ENCODE data around the gene NAT8L.

DNA sequence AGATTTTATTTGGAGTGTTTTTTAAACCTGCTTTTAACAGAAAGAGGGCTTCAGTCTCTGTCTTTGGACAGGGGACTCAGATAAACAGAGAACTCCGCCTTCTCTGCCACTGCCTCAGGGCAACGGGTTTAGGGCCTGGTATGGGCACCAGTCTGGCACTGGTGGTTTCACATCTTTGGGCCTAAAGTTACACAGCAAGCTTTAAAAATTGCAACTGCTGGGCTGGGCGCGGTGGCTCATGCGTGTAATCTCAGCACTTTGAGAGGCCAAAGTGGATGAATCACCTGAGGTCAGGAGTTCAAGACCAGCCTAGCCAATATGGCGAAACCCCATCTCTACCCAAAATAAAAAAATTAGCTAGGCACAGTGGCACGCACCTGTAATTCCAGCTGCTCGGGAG is 10.3 kb upstream of the NAT8L start:
- TF ChIP-seq, protein P1, sequence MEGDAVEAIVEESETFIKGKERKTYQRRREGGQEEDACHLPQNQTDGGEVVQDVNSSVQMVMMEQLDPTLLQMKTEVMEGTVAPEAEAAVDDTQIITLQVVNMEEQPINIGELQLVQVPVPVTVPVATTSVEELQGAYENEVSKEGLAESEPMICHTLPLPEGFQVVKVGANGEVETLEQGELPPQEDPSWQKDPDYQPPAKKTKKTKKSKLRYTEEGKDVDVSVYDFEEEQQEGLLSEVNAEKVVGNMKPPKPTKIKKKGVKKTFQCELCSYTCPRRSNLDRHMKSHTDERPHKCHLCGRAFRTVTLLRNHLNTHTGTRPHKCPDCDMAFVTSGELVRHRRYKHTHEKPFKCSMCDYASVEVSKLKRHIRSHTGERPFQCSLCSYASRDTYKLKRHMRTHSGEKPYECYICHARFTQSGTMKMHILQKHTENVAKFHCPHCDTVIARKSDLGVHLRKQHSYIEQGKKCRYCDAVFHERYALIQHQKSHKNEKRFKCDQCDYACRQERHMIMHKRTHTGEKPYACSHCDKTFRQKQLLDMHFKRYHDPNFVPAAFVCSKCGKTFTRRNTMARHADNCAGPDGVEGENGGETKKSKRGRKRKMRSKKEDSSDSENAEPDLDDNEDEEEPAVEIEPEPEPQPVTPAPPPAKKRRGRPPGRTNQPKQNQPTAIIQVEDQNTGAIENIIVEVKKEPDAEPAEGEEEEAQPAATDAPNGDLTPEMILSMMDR (IDR thresholded peaks at IDR 0.05) = no peak
- TF ChIP-seq POLR2A (IDR thresholded peaks at IDR 0.05) (no peak), EP300 (IDR thresholded peaks at IDR 0.05) (no peak)
